H9 (cell line): Measurements from ENCODE around the gene RARG. TPM values are rescaled to one million over a fixed set of nuclear protein-coding genes. Genes with fewer than 3 reads are reported as not detected.

Experiments
- DNase-seq: peaks from one replicate; pipeline ENCODE4 v3.0.0-alpha.2; 2017
- H2AFZ ChIP-seq: one replicate; pipeline ENCODE4 v1.6.1; 2013; ENCODE audit warnings: mild to moderate bottlenecking, low read length, control low read depth, moderate library complexity
- H2AK5ac ChIP-seq: 2 replicates; pipeline ENCODE4 v1.6.1; 2013; ENCODE audit warnings: low read length, control low read depth, mixed read lengths; ENCODE audit not compliant: insufficient read length
- H2BK120ac ChIP-seq: one replicate; pipeline ENCODE4 v1.6.1; 2013; ENCODE audit warnings: low read depth, mild to moderate bottlenecking, low read length, control low read depth, inconsistent platforms; ENCODE audit not compliant: poor library complexity, severe bottlenecking
- H2BK12ac ChIP-seq: 2 replicates; pipeline ENCODE4 v1.6.1; 2013; ENCODE audit warnings: low read length, control low read depth, mixed read lengths, low read depth; ENCODE audit not compliant: insufficient read length
- H2BK15ac ChIP-seq: 2 replicates; pipeline ENCODE4 v1.6.1; 2013; ENCODE audit warnings: low read depth, low read length, control low read depth
- H2BK20ac ChIP-seq: one replicate; pipeline ENCODE4 v1.6.1; 2013; ENCODE audit warnings: low read depth, mild to moderate bottlenecking, low read length, control low read depth, inconsistent platforms; ENCODE audit not compliant: poor library complexity, severe bottlenecking
- H2BK5ac ChIP-seq: 2 replicates; pipeline ENCODE4 v1.6.1; 2013; ENCODE audit warnings: low read length, control low read depth, mixed read lengths; ENCODE audit not compliant: insufficient read length
- H3K14ac ChIP-seq: 2 replicates; pipeline ENCODE4 v1.6.1; 2013; ENCODE audit warnings: low read length, control low read depth; ENCODE audit not compliant: insufficient read depth
- H3K18ac ChIP-seq: 2 replicates; pipeline ENCODE4 v1.6.1; 2013; ENCODE audit warnings: low read depth, mild to moderate bottlenecking, mixed read lengths, low read length, control low read depth; ENCODE audit not compliant: insufficient read length
- H3K23ac ChIP-seq: 2 replicates; pipeline ENCODE4 v1.6.1; 2013; ENCODE audit warnings: low read length, control low read depth, mixed read lengths, low read depth; ENCODE audit not compliant: insufficient read length
- H3K23me2 ChIP-seq: 2 replicates; pipeline ENCODE4 v1.6.1; 2013; ENCODE audit warnings: low read depth, mild to moderate bottlenecking, mixed read lengths, low read length, control low read depth; ENCODE audit not compliant: insufficient read length, poor library complexity, severe bottlenecking
- H3K27ac ChIP-seq: 2 replicates; pipeline ENCODE4 v1.5.1; 2013; ENCODE audit warnings: low read length, control low read depth, mixed read lengths, low read depth; ENCODE audit not compliant: insufficient read length
- H3K27me3 ChIP-seq: 2 replicates; pipeline ENCODE4 v1.6.1; 2013; ENCODE audit warnings: low read length, control low read depth, inconsistent platforms; ENCODE audit not compliant: insufficient read depth
- H3K4ac ChIP-seq: 2 replicates; pipeline ENCODE4 v1.6.1; 2013; ENCODE audit warnings: low read depth, mild to moderate bottlenecking, control low read depth, inconsistent platforms, low read length, moderate library complexity
- H3K4me1 ChIP-seq: 2 replicates; pipeline ENCODE4 v1.6.1; 2013; ENCODE audit warnings: low read length, control low read depth, inconsistent platforms; ENCODE audit not compliant: insufficient read depth
- H3K4me2 ChIP-seq: 2 replicates; pipeline ENCODE4 v1.6.1; 2013; ENCODE audit warnings: low read length, control low read depth, mixed read lengths; ENCODE audit not compliant: insufficient read length, insufficient read depth
- H3K56ac ChIP-seq: 2 replicates; pipeline ENCODE4 v1.6.1; 2013; ENCODE audit warnings: low read depth, mild to moderate bottlenecking, mixed read lengths, low read length, control low read depth; ENCODE audit not compliant: insufficient read length
- H3K79me1 ChIP-seq: 2 replicates; pipeline ENCODE4 v1.6.1; 2013; ENCODE audit warnings: low read depth, mild to moderate bottlenecking, moderate library complexity, low read length, control low read depth, inconsistent platforms; ENCODE audit not compliant: insufficient read depth, poor library complexity, severe bottlenecking
- H3K79me2 ChIP-seq: 2 replicates; pipeline ENCODE4 v1.6.1; 2013; ENCODE audit warnings: low read length, control low read depth, inconsistent platforms; ENCODE audit not compliant: insufficient read depth
- H3K9ac ChIP-seq: 2 replicates; pipeline ENCODE4 v1.6.1; 2013; ENCODE audit warnings: low read length, control low read depth, mixed read lengths; ENCODE audit not compliant: insufficient read length; ENCODE audit errors: extremely low read depth
- H3K9me3 ChIP-seq: one replicate; pipeline ENCODE4 v1.6.1; 2013; ENCODE audit warnings: low read depth, low read length, inconsistent platforms; ENCODE audit not compliant: control insufficient read depth
- H3T11ph ChIP-seq: one replicate; pipeline ENCODE4 v1.6.1; 2013; ENCODE audit warnings: mild to moderate bottlenecking, low read length, control low read depth, inconsistent platforms
- H4K20me1 ChIP-seq: one replicate; pipeline ENCODE4 v1.6.1; 2013; ENCODE audit not compliant: control insufficient read depth, insufficient read length, insufficient read depth
- H4K5ac ChIP-seq: 2 replicates; pipeline ENCODE4 v1.6.1; 2013; ENCODE audit warnings: low read depth, mild to moderate bottlenecking, mixed read lengths, low read length, control low read depth; ENCODE audit not compliant: insufficient read length
- H4K8ac ChIP-seq: replicated peaks from 2 replicates; pipeline ENCODE4 v1.6.1; 2013; ENCODE audit warnings: low read length, control low read depth, mixed read lengths, low read depth; ENCODE audit not compliant: insufficient read length
- H4K91ac ChIP-seq: 2 replicates; pipeline ENCODE4 v1.6.1; 2013; ENCODE audit warnings: low read depth, mild to moderate bottlenecking, moderate library complexity, mixed read lengths, low read length, control low read depth; ENCODE audit not compliant: insufficient read length
- H3K27ac Mint-ChIP-seq, 3 experiments: 2 replicates in 2 of 3; 3 replicates in 1 of 3; pipeline ENCODE4 v1.8.0; 2020 to 2021; ENCODE audit warnings: mixed read lengths in 3 of 3, mild to moderate bottlenecking in 1 of 3, moderate library complexity in 1 of 3
- H3K27me3 Mint-ChIP-seq: 2 replicates; pipeline ENCODE4 v1.8.0; 2021; ENCODE audit warnings: low read depth, mild to moderate bottlenecking, moderate library complexity, mixed read lengths
- H3K36me3 Mint-ChIP-seq, 3 experiments: 2 replicates in 2 of 3; 3 replicates in 1 of 3; pipeline ENCODE4 v1.8.0; 2020 to 2021; ENCODE audit warnings: low read depth in 3 of 3, mixed read lengths in 3 of 3; ENCODE audit not compliant: insufficient read depth in 1 of 3
- H3K4me1 Mint-ChIP-seq, 2 experiments: 2 replicates each; pipeline ENCODE4 v1.8.0; 2020; ENCODE audit warnings: mixed read lengths in 2 of 2
- H3K4me3 Mint-ChIP-seq, 2 experiments: 2 replicates in 1 of 2; 3 replicates in 1 of 2; pipeline ENCODE4 v1.8.0; 2020 to 2021; ENCODE audit warnings: mild to moderate bottlenecking in 2 of 2, mixed read lengths in 2 of 2, moderate library complexity in 1 of 2
- H3K9me3 Mint-ChIP-seq, 2 experiments: 2 replicates in 1 of 2; 3 replicates in 1 of 2; pipeline ENCODE4 v1.8.0; 2020; ENCODE audit warnings: mild to moderate bottlenecking in 2 of 2, mixed read lengths in 2 of 2, moderate library complexity in 1 of 2
- WGBS: extraction: QIAGEN DNeasy Blood & Tissue Kit; methylation state at CpG from one replicate; pipeline ENCODE4 v1.1.7; 2013; ENCODE audit warnings: missing lambda C conversion rate, low lambda C conversion rate, mixed read lengths; ENCODE audit not compliant: insufficient read length; ENCODE audit errors: extremely low coverage; 5-methylcytosine and 5-hydroxymethylcytosine counted together
- total RNA-seq: library from RNA; stranded (reverse); gene quantifications from 2 replicates; pipeline ENCODE4 v1.2.1, GENCODE V29; 2021
- TF ChIP-seq, protein P1 (sequence below): fragments of 200-600 bp; sonication (generic); conservative IDR thresholded peaks from 3 replicates; pipeline ENCODE4 v1.8.0; 2021; ENCODE audit warnings: antibody characterized with exemption, mild to moderate bottlenecking

The RARG gene
- total RNA-seq, 1 experiment from 2014 or later, result 43.7 TPM

DNA sequence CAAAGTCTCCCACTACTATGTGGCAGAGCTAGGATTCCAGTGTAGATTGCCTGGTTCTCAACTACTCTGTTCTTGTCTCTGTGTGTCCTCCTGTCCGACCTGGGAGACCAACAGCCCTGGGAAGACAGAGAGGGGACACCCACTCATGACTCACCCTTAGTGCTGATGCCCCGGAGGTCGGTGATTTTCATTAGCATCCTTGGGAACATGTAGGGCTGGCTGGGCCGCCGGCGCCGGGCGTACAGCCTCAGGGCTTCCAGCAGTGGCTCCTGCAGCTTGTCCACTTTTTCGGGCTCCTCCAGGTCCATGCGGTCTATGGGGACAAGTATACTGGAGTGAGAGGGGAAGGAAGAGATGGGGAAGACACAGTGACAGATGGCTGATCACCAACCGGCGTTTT lies 19.1 kb downstream of the RARG start:
- Mint-ChIP-seq H3K36me3 (peaks cover 20 to 59% (median 58%) of the 10 kb centered on the region in 3 experiments; a peak in 6 of 7 replicates), H3K9me3 (no peaks in the 10 kb centered on the region; a peak in 2 of 5 replicates), H3K27me3 (peaks cover 4% of the 10 kb centered on the region), H3K27ac (no peak overlapping the region), H3K4me3 (no peak overlapping the region; a peak in 1 of 5 replicates), H3K4me1 (peaks cover 54 to 55% of the 10 kb centered on the region in 2 experiments)
- no CpG with 5 or more reads among the region's 12 CpGs for WGBS
- Histone ChIP-seq H2AFZ (no peak overlapping the region), H3K9me3 (no peaks in the 10 kb centered on the region), H2BK5ac (no peak overlapping the region), H3K79me2 (no peaks in the 10 kb centered on the region), H2BK12ac (no peak overlapping the region), H4K20me1 (no peaks in the 10 kb centered on the region), H4K5ac (no peak overlapping the region), H3K27me3 (no peaks in the 10 kb centered on the region), H3K27ac (no peak overlapping the region), H3K4me2 (no peak overlapping the region), H3K9ac (no peak overlapping the region), H2AK5ac (no peak overlapping the region), H3K79me1 (no peaks in the 10 kb centered on the region), H2BK15ac (no peak overlapping the region), H2BK120ac (no peak overlapping the region), H3K18ac (no peak overlapping the region), H3K4ac (no peak overlapping the region), H3K56ac (no peak overlapping the region), H4K91ac (no peak overlapping the region), H3K4me1 (peaks cover 32% of the 10 kb centered on the region; the same call in 1 of the 2 replicates), H3K23me2 (no peaks in the 10 kb centered on the region), H4K8ac (no peak overlapping the region), H3T11ph (no peak overlapping the region), H2BK20ac (no peak overlapping the region), H3K23ac (no peak overlapping the region), H3K14ac (no peak overlapping the region)
- DNase-seq, result no peak
- TF ChIP-seq, protein P1, sequence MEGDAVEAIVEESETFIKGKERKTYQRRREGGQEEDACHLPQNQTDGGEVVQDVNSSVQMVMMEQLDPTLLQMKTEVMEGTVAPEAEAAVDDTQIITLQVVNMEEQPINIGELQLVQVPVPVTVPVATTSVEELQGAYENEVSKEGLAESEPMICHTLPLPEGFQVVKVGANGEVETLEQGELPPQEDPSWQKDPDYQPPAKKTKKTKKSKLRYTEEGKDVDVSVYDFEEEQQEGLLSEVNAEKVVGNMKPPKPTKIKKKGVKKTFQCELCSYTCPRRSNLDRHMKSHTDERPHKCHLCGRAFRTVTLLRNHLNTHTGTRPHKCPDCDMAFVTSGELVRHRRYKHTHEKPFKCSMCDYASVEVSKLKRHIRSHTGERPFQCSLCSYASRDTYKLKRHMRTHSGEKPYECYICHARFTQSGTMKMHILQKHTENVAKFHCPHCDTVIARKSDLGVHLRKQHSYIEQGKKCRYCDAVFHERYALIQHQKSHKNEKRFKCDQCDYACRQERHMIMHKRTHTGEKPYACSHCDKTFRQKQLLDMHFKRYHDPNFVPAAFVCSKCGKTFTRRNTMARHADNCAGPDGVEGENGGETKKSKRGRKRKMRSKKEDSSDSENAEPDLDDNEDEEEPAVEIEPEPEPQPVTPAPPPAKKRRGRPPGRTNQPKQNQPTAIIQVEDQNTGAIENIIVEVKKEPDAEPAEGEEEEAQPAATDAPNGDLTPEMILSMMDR, result no peak
